ENCODE measurements around the gene SLC22A3.
"Not testable (repeated sequence)": the region's sequence is repeated elsewhere in the genome, so short reads cannot be mapped to it uniquely, and the experiment has no call there.

SLC22A3 gene, protein sequence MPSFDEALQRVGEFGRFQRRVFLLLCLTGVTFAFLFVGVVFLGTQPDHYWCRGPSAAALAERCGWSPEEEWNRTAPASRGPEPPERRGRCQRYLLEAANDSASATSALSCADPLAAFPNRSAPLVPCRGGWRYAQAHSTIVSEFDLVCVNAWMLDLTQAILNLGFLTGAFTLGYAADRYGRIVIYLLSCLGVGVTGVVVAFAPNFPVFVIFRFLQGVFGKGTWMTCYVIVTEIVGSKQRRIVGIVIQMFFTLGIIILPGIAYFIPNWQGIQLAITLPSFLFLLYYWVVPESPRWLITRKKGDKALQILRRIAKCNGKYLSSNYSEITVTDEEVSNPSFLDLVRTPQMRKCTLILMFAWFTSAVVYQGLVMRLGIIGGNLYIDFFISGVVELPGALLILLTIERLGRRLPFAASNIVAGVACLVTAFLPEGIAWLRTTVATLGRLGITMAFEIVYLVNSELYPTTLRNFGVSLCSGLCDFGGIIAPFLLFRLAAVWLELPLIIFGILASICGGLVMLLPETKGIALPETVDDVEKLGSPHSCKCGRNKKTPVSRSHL

GRCh38 chr6:160348223-160349019 lies at the start of gene SLC22A3:
SLC22A3 (plus strand) TSS chr6:160348378; CDS start chr6:160348420, 42 bp downstream.
- no peak for DNase-seq

DNA sequence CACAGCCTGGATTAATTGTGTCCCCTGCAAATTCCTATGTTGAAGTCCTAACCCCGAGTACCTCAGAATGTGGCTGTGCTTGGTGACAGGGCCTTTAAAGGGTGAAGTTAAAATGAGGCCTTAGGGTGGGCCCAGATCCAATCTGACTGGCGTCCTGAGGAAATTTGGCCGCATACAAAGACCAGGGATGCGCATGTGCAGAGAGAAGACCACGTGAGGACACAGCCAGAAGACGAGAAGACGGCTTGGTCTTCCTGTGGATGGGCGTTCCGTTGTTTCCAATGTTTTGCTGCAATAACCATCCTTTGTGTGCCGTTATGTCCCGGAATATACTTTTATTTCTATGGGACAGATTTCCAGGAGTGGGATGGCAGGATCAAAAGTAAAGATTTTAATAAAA lies 48.6 kb upstream of the SLC22A3 start:
- no peak for DNase-seq

DNA sequence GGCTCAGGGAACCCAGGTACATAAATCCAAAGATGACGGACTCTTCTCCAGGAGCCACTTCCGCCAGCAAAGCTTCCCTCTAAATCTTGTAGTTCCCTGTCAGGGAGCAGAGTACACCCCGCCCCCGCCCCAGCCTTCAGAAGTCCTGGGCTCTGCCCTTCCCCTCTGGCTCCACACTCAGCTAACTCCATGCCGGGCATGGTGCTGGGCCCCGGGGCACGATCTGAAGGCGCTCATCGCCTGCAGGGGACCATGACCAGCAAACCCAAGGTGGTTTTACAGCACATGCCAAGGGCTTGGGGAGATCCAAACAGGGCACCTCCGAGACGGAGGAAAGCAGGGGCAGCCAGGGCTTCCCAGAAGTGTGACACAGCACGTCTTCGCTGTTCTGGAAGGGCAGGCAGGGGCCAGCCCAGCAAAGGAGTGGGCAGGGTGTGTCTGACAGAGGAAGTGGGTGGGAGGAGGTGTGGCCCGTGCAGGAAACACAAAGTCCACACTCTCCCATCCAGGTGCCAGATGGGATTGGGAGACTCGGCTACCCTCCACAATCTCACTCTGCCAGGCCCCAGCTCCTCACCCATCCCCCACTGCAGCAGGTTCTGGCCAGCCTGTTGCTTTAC lies 48.0 kb upstream of the SLC22A3 start:
- DNase-seq = no peak

DNA sequence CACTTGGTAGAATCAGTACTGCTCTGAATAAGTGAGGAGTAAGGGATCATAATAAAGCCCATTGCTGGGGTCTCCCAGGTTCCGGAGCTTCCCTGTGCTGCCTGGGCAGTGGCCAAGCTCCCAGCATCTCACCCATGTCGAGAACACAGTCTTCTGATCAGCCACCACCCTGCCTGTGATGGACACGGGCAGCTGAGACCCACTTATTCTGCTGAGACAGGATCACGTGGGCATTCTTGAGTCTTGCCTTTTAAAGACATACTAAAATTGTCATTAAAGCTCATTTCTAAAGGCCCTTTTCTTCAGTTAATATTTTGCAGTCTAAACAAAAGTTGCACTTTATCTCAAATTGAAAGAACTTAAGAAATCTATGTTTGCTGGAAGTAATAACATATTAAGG lies 46.8 kb upstream of the SLC22A3 start:
- no peak for DNase-seq

GRCh38 chr6:160302431-160303082 lies 45.6 kb upstream of the SLC22A3 start:
- DNase-seq = not testable (repeated sequence)

GRCh38 chr6:160303806-160304205 lies 44.4 kb upstream of the SLC22A3 start:
- no peak for DNase-seq

GRCh38 chr6:160305926-160306713 lies 42.1 kb upstream of the SLC22A3 start:
- DNase-seq = no peak

- no peak for DNase-seq
These were observed 38.5 kb upstream of the SLC22A3 start for GRCh38 chr6:160309718-160310117.

DNA sequence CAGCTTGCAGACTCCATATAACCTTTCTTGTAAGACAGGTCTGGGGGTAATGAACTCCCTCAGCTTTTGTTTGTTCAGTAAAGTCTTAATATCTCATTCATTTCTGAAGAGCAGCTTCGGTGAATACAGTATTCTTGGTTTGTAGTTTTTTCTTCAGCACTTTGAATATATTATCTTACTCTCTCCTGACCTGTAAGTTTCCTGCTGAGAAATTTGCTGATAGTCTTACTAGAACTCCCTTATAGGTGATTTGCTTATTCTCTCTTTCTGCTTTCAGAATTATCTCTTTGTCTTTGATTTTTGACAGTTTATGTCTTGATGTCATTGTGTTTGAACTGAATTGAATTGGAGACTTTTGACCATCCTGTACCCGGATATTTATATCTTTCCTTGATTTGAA lies 35.3 kb upstream of the SLC22A3 start:
- no peak for DNase-seq

DNA sequence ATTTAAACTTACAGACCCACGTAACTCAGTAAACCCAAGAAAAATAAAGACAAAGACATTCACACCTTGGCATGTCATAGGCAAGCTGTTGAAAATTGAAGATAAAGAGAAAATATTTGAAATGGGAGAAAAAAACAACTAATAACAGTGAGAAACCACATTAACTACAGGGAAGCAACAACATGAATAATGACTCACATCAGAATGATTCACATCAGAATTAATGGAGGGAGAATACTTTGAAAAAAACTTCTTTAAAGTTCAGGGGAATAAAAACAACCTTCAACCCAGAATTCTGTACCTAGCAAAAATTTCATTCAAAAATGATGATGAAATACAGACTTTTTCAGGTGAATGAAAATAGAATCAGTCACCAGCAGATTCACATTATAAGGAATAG lies 32.9 kb upstream of the SLC22A3 start:
- DNase-seq = no peak

DNA sequence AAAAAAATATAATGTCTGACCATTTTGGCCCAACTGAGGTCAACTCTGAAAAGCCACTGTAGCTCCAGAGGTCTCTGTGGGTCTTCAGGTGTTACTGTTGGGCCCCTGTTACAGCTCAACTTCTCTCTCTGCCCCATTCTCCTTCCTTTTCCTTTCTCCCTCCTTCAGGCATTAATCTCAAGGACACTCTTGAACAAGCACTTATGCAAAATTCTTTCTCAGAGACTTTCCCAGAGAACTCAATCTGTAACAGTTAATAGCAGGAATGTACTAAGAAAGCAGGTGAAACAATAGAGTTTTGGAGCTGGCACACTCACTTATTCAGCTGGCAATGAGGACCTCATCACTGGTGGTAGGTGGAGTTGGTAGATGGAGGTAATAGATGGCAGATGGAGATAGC lies 31.9 kb upstream of the SLC22A3 start:
- no peak for DNase-seq

- DNase-seq = no peak
These were observed 28.9 kb upstream of the SLC22A3 start for GRCh38 chr6:160319246-160319645.

- no peak for DNase-seq
These were observed 26.3 kb upstream of the SLC22A3 start for GRCh38 chr6:160321729-160322505.

DNA sequence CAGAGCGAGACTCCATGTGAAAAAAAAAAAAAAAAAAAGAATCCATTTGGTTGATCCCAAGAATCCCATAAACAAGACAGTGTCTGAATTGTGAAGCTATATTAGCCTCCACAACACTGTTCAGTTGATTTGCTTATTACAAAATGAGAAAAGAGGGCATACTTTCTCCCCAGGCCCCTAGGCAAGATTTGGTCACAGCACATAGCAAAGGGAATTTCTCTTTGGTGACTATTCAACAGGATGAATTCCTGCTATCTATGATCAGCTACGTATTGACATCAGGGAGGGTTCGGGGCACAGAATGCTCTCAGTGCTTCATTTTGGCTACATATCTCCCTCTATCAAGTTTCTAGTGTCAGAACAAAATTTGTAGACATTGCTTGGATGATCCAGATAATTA lies 20.2 kb upstream of the SLC22A3 start:
- DNase-seq = no peak

GRCh38 chr6:160328447-160328846 lies 19.7 kb upstream of the SLC22A3 start:
- DNase-seq = no peak

DNA sequence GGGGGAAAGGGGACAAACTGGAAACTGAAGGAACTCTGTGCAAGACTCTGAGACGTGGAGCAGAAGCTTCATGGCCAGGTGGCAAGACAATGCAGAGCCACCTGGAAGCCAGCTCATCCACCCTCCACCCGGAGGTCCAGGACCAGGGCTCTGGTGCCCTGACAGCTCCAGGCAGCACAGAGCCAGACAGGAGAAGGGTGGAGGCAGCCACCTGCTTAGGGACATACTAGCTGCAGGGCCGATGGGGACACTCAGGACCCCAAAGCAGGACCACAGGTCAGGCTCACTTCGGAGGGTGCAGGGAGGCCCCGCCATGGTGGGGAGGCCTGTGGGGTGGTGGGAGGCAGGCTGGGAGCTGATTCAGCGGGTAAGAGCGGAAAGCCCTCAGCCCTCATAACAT lies 19.0 kb upstream of the SLC22A3 start:
- no peak for DNase-seq

DNA sequence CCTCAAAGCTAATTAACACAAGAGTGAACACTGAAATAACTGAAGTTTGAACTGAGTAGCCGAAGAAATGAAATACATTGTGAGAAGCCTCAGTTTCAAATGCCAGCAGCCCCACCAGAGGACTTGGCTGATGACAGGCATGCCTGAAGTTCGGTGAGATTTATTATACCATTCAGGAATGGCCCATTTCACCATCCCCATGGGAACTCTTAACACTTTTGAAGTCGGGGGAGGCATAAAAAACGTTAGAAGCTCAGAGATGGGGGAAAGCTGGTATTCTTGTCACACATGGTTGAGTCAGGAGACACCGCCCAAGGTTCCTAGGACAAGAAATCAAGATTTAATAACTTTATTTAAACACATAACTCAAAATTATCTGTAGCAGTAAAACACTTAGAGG lies 17.6 kb upstream of the SLC22A3 start:
- DNase-seq = no peak

DNA sequence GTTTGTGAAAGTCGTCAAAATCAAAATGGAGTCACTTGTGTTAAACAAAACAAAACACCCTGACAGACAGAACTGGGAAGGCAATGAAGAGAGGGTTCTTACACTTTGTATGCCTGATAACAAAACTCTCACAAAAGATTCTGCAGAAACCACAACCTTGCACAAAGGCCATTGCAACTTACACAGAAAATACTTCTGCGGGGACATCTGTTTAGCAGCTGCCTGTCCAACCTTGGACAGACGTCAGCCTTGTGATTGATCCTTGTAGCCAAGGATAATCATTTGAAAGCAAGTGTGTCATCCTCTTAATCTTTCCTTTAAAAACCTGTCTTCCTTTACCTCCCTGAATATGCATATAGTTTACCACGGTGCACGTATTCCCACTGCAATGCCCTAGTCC lies 17.0 kb upstream of the SLC22A3 start:
- DNase-seq = no peak

GRCh38 chr6:160331753-160332152 lies 16.4 kb upstream of the SLC22A3 start:
- DNase-seq = no peak

- DNase-seq = no peak
These were observed 15.1 kb upstream of the SLC22A3 start for GRCh38 chr6:160333101-160333500.

- DNase-seq = no peak
These were observed 14.3 kb upstream of the SLC22A3 start for GRCh38 chr6:160333841-160334240.
